HepG2 (cell line): ENCODE results near the gene SH3BP2.

Experiments used
- EP300 ChIP-seq, 3 experiments: sonication (generic) in 1 of 3; formaldehyde crosslinking in 1 of 3; IDR thresholded peaks; 2 replicates each; pipeline versions ENCODE4 v1.5.1 to v1.6.1; 2011 to 2020; ENCODE audit warnings: low read depth in 2 of 3, low read length in 2 of 3, borderline replicate concordance in 1 of 3, improper control_type of control experiment in 1 of 3, mild to moderate bottlenecking in 1 of 3, missing genetic modification reagents in 1 of 3, moderate library complexity in 1 of 3
- FOSL1 ChIP-seq: sonication (generic); formaldehyde crosslinking; IDR thresholded peaks from 2 replicates; pipeline ENCODE4 v1.9.0; 2021; ENCODE audit warnings: missing genetic modification reagents, borderline replicate concordance
- NFATC3 ChIP-seq: sonication (generic); formaldehyde crosslinking; IDR thresholded peaks from 2 replicates; pipeline ENCODE4 v1.5.1; 2020; ENCODE audit warnings: mild to moderate bottlenecking, missing genetic modification reagents
- RAD21 ChIP-seq: fragments of 450-650 bp; formaldehyde crosslinking; IDR thresholded peaks from 2 replicates; pipeline ENCODE4 v1.5.0; 2020; ENCODE audit warnings: mild to moderate bottlenecking
- SYNCRIP ChIP-seq: fragments of 200-400 bp; formaldehyde crosslinking; IDR thresholded peaks from 2 replicates; pipeline ENCODE4 v1.6.1; 2018; ENCODE audit warnings: mild to moderate bottlenecking, low read depth, low read length; ENCODE audit not compliant: insufficient read depth
- ZNF121 ChIP-seq: sonication (generic); formaldehyde crosslinking; IDR thresholded peaks from 2 replicates; pipeline ENCODE4 v1.5.0; 2020; ENCODE audit warnings: mild to moderate bottlenecking, missing genetic modification reagents
- TF ChIP-seq, protein P1 (sequence below): sonication (generic); formaldehyde crosslinking; IDR thresholded peaks from 2 replicates; pipeline ENCODE4 v1.5.0; 2020; ENCODE audit warnings: mild to moderate bottlenecking, missing genetic modification reagents, moderate library complexity
- TF ChIP-seq, protein P2 (sequence below): sonication (generic); formaldehyde crosslinking; IDR thresholded peaks from 2 replicates; pipeline ENCODE4; 2020; ENCODE audit warnings: missing genetic modification reagents, mild to moderate bottlenecking, borderline replicate concordance

DNA sequence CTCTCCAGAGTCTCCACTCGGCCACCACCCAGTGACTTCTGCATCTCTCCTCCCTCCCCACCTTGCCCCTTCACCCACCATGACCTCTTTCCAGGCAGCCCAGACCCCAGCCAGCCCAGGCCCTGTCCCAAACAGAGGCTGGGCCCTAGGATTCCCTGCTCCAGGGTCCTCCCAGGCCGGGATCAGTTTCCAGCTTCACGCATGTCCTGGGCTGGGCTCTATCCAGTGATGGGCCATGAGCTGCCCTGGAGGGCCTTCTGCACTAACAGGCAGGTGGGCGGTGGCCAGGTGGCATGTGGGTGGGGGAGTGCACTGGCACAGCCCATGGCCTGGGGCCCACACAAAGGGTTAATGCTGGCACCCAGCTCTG is 30.4 kb downstream of the SH3BP2 start:
- TF ChIP-seq, protein P1, sequence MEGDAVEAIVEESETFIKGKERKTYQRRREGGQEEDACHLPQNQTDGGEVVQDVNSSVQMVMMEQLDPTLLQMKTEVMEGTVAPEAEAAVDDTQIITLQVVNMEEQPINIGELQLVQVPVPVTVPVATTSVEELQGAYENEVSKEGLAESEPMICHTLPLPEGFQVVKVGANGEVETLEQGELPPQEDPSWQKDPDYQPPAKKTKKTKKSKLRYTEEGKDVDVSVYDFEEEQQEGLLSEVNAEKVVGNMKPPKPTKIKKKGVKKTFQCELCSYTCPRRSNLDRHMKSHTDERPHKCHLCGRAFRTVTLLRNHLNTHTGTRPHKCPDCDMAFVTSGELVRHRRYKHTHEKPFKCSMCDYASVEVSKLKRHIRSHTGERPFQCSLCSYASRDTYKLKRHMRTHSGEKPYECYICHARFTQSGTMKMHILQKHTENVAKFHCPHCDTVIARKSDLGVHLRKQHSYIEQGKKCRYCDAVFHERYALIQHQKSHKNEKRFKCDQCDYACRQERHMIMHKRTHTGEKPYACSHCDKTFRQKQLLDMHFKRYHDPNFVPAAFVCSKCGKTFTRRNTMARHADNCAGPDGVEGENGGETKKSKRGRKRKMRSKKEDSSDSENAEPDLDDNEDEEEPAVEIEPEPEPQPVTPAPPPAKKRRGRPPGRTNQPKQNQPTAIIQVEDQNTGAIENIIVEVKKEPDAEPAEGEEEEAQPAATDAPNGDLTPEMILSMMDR (CRISPR knock-in tag): no peak
- TF ChIP-seq EP300 (IDR thresholded peaks at IDR 0.05; ENCODE audit: low read depth in 2 of 2, low read length in 2 of 2) (no peak), EP300 (CRISPR knock-in tag; IDR thresholded peaks at IDR 0.05; ENCODE audit: borderline replicate concordance) (no peak), RAD21 (CRISPR knock-in tag) (no peak), NFATC3 (CRISPR knock-in tag) (no peak), ZNF121 (CRISPR knock-in tag) (no peak), FOSL1 (CRISPR knock-in tag) (no peak), SYNCRIP (no peak)
- TF ChIP-seq, protein P2, sequence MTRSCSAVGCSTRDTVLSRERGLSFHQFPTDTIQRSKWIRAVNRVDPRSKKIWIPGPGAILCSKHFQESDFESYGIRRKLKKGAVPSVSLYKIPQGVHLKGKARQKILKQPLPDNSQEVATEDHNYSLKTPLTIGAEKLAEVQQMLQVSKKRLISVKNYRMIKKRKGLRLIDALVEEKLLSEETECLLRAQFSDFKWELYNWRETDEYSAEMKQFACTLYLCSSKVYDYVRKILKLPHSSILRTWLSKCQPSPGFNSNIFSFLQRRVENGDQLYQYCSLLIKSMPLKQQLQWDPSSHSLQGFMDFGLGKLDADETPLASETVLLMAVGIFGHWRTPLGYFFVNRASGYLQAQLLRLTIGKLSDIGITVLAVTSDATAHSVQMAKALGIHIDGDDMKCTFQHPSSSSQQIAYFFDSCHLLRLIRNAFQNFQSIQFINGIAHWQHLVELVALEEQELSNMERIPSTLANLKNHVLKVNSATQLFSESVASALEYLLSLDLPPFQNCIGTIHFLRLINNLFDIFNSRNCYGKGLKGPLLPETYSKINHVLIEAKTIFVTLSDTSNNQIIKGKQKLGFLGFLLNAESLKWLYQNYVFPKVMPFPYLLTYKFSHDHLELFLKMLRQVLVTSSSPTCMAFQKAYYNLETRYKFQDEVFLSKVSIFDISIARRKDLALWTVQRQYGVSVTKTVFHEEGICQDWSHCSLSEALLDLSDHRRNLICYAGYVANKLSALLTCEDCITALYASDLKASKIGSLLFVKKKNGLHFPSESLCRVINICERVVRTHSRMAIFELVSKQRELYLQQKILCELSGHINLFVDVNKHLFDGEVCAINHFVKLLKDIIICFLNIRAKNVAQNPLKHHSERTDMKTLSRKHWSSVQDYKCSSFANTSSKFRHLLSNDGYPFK (CRISPR knock-in tag): no peak
